Bladder microvascular endothelial cell (primary cell): Measurements from ENCODE around the gene USP1. TPM values are rescaled to one million over a fixed set of nuclear protein-coding genes. Genes with fewer than 3 reads are reported as not detected.

Source experiments
- total RNA-seq: library from RNA; depleted of rRNA; stranded (reverse); fragments of >200 nt; gene quantifications from 2 replicates; pipeline ENCODE4 v1.2.3, GENCODE V29; 2014

Gene USP1
- total RNA-seq, result 25.9 and 27.4 TPM in 2 replicates

GRCh38 chr1:62436466-62437272, at the start of gene USP1:
USP1 (plus strand) TSS chr1:62437049; CDS start chr1:62439868, 2,819 bp downstream.

Other genes starting within 250 kb of the USP1 start
- not detected in 2 replicates for gene L1TD1, start 242.2 kb upstream of the USP1 start, total RNA-seq
- gene KANK4, start 117.6 kb upstream of the USP1 start, total RNA-seq, result not detected in 2 replicates
- gene ANGPTL3, start 160.5 kb downstream of the USP1 start, total RNA-seq, result not detected in 2 replicates